RWPE2 (cell line): ENCODE data around the gene UBXN4.

Experiments
- ATAC-seq: fragments of 200-7000 bp; cut with Tn5 transposase; 3 replicates; pipeline ENCODE4 v1.9.1; 2021; ENCODE audit warnings: low read depth
- DNase-seq: peaks from one replicate; pipeline ENCODE4 v3.0.0-alpha.2; 2020; ENCODE audit warnings: low spot score
- H3K27ac ChIP-seq: fragments of 450-650 bp; 2 replicates; pipeline ENCODE4 v1.5.1; 2017; ENCODE audit warnings: mild to moderate bottlenecking; ENCODE audit not compliant: poor library complexity, severe bottlenecking
- H3K27me3 ChIP-seq: fragments of 250-450 bp; sonication (Bioruptor Pico); 2 replicates; pipeline ENCODE4 v1.5.1; 2021; ENCODE audit warnings: mild to moderate bottlenecking, moderate library complexity; ENCODE audit not compliant: insufficient read depth, poor library complexity, severe bottlenecking
- H3K36me3 ChIP-seq: fragments of 250-450 bp; sonication (Bioruptor Pico); 2 replicates; pipeline ENCODE4 v1.5.1; 2020; ENCODE audit warnings: low read depth, mild to moderate bottlenecking, moderate library complexity
- H3K4me1 ChIP-seq: fragments of 250-450 bp; sonication (Bioruptor Pico); 2 replicates; pipeline ENCODE4 v1.5.1; 2021; ENCODE audit warnings: mild to moderate bottlenecking, moderate library complexity; ENCODE audit not compliant: insufficient read depth, poor library complexity, severe bottlenecking
- H3K4me3 ChIP-seq: fragments of 250-450 bp; sonication (Bioruptor Pico); 2 replicates; pipeline ENCODE4 v1.5.1; 2021; ENCODE audit warnings: mild to moderate bottlenecking, moderate library complexity; ENCODE audit not compliant: severe bottlenecking
- H3K9me3 ChIP-seq: fragments of 250-450 bp; sonication (Bioruptor Pico); 2 replicates; pipeline ENCODE4 v1.5.1; 2021; ENCODE audit warnings: mild to moderate bottlenecking, moderate library complexity; ENCODE audit not compliant: severe bottlenecking
- TF ChIP-seq, protein P1 (sequence below): fragments of 450-650 bp; IDR thresholded peaks from one replicate; pipeline ENCODE4 v1.5.1; 2017; ENCODE audit warnings: mild to moderate bottlenecking, moderate library complexity; ENCODE audit not compliant: poor library complexity, severe bottlenecking

The UBXN4 gene

DNA sequence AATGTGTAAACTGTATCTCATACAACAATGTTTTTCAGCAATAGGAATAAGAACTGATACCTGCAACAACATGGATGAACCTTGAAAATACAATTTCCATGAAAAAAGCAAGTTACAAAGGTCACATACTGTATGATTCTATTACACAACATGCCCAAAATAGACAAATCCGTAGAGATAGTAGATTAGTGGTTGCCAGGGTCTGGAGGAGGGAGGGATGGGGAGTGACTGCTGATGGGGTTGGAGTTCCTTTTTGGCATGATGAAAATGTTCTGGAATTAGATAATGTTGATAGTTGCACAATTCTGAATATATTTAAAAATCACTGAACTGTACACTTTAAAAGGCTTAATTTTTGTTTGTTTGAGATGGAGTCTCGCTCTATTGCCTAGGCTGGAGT, 33.8 kb downstream of the UBXN4 start:
- H3K27ac ChIP-seq = no peak overlapping the region
- no peak for DNase-seq
- TF ChIP-seq, protein P1, sequence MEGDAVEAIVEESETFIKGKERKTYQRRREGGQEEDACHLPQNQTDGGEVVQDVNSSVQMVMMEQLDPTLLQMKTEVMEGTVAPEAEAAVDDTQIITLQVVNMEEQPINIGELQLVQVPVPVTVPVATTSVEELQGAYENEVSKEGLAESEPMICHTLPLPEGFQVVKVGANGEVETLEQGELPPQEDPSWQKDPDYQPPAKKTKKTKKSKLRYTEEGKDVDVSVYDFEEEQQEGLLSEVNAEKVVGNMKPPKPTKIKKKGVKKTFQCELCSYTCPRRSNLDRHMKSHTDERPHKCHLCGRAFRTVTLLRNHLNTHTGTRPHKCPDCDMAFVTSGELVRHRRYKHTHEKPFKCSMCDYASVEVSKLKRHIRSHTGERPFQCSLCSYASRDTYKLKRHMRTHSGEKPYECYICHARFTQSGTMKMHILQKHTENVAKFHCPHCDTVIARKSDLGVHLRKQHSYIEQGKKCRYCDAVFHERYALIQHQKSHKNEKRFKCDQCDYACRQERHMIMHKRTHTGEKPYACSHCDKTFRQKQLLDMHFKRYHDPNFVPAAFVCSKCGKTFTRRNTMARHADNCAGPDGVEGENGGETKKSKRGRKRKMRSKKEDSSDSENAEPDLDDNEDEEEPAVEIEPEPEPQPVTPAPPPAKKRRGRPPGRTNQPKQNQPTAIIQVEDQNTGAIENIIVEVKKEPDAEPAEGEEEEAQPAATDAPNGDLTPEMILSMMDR = no peak
- H3K27me3 ChIP-seq = no peaks in the 10 kb centered on the region
- H3K9me3 ChIP-seq = no peaks in the 10 kb centered on the region
- peaks cover 9% of the 10 kb centered on the region for H3K4me1 ChIP-seq
- H3K4me3 ChIP-seq = no peak overlapping the region
- no peak for ATAC-seq
- peaks cover 92% of the 10 kb centered on the region for H3K36me3 ChIP-seq

DNA sequence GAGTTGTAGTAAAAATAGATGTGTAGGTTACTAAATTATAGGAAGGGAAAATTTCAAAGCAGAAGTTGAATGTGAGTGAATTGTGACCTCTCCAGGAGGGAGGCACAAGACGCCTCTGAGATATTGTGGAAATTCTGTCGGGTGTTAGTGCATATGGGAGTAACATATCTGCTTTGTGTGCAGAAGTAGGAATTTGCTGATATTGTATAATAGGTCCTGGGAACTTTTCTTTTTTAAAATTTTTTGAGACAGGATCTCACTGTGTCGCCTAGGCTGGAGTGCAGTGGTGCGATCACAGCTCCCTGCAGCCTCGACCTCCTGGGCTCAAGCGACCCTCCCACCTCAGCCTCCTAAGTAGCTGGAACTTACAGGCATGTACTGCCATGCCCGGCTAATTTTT, 34.7 kb downstream of the UBXN4 start:
- TF ChIP-seq, protein P1 = no peak
- ATAC-seq = no peak
- H3K27ac ChIP-seq = no peak overlapping the region
- H3K27me3 ChIP-seq = no peaks in the 10 kb centered on the region
- peaks cover 92% of the 10 kb centered on the region for H3K36me3 ChIP-seq
- no peak for DNase-seq
- no peak overlapping the region for H3K4me3 ChIP-seq
- peaks cover 9% of the 10 kb centered on the region for H3K4me1 ChIP-seq
- H3K9me3 ChIP-seq = no peaks in the 10 kb centered on the region

DNA sequence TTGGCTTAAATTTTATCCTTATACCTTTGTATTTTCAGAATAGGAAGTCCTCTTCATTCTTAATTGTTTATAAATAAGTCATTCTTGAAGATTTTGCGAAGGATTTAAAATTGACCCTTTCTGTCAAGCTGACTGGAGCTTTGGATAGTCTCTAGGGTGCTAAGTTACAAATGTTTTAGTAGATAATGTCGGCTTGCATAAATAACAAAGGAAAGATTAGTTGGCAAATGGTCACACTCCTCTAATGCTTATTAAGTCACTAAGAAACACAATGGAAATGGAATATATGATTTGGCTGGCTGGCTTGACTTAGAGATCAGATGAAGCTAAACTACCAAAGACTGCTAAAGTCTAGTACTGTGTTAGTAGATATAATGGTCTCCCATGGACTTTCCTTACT, 40.6 kb downstream of the UBXN4 start:
- H3K27ac ChIP-seq = no peak overlapping the region

DNA sequence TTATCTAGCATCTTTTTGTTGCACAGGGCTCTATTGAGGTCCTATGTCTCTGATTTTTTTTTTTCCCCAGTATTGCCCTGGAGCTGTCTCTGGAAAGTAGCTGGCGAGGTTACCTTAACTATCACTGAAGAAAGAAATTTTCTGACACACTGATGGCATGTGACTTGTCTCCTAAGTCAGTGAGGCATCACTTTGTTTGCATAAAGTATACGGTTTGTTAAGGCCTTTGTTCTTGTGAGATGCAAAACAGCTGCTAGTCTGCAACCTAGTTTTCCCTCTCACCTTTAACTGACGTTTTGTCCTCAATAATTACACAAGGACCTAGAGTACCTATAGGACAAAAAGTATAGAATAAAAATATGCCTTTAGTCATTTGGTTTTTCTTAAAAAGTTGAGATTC, 41.8 kb downstream of the UBXN4 start:
- peaks cover 73% of the 10 kb centered on the region for H3K36me3 ChIP-seq
- ATAC-seq = no peak

More for the DNA sequence above, 40.6 kb downstream of the UBXN4 start:
- H3K36me3 ChIP-seq = peaks cover 79% of the 10 kb centered on the region
- DNase-seq (no peak), ATAC-seq (no peak)
- H3K4me1 ChIP-seq = no peaks in the 10 kb centered on the region
- H3K27me3 ChIP-seq = no peaks in the 10 kb centered on the region
- no peaks in the 10 kb centered on the region for H3K9me3 ChIP-seq
- TF ChIP-seq, protein P1 = no peak
- H3K4me3 ChIP-seq = no peak overlapping the region

DNA sequence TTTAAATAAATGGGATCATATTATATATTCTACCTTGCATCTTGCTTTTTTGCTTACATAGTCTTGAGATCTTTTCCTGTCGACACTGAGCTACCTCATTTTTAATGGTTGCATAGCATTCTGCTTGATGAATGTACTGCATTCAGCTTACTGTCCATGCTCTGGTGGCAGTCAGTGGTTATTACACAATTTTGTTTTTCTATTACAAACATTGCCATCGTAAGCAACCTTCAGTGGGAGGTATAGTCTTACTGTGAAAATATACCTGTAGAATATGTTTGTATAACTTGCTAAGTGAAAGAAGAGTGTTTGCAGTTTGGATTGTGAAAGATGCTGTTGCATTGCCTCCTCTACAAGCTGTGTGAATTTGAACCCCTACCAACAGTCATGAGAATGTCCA, 43.4 kb downstream of the UBXN4 start:
- H3K36me3 ChIP-seq = peaks cover 59% of the 10 kb centered on the region
- H3K4me3 ChIP-seq = no peak overlapping the region
- H3K27me3 ChIP-seq = no peaks in the 10 kb centered on the region
- ATAC-seq = no peak
- no peak overlapping the region for H3K27ac ChIP-seq
- H3K9me3 ChIP-seq = no peaks in the 10 kb centered on the region
- H3K4me1 ChIP-seq = no peaks in the 10 kb centered on the region
- DNase-seq = no peak
- TF ChIP-seq, protein P1 = no peak

More for the DNA sequence above, 41.8 kb downstream of the UBXN4 start:
- Histone ChIP-seq H3K4me3 (no peak overlapping the region), H3K9me3 (no peaks in the 10 kb centered on the region), H3K27ac (no peak overlapping the region), H3K27me3 (no peaks in the 10 kb centered on the region), H3K4me1 (no peaks in the 10 kb centered on the region)
- no peak for DNase-seq
- TF ChIP-seq, protein P1 = no peak
